Natural killer cell (primary cell): Measurements from ENCODE around the gene ANKS3. TPM values are rescaled to one million over a fixed set of nuclear protein-coding genes. Genes with fewer than 3 reads are reported as not detected.

ENCODE experiments used
- ATAC-seq, 3 donors: fragments of 150-1000 bp in 2 of 3; fragments of 200-7000 bp in 1 of 3; cut with Tn5 transposase; 1 replicate in 1 of 3; 2 replicates in 2 of 3; pipeline ENCODE4 v1.10.0; 2021; ENCODE audit warnings: mild to moderate bottlenecking in 2 of 3, moderate library complexity in 2 of 3
- DNase-seq, 2 donors: peaks; one replicate each; pipeline versions ENCODE4 v3.0.0 to v3.0.0-alpha.2; 2013 to 2021; ENCODE audit warnings: mixed read lengths in 1 of 2
- H3K27ac ChIP-seq: one replicate; pipeline ENCODE4 v1.5.1; 2013; ENCODE audit warnings: mild to moderate bottlenecking, low read length
- H3K27me3 ChIP-seq: one replicate; pipeline ENCODE4 v1.6.1; 2013; ENCODE audit warnings: low read length; ENCODE audit not compliant: control insufficient read depth, insufficient read depth
- H3K36me3 ChIP-seq: one replicate; pipeline ENCODE4 v1.6.1; 2013; ENCODE audit warnings: low read length; ENCODE audit not compliant: control insufficient read depth, insufficient read depth
- H3K4me1 ChIP-seq: one replicate; pipeline ENCODE4 v1.6.1; 2013; ENCODE audit warnings: low read length; ENCODE audit not compliant: control insufficient read depth, insufficient read depth
- H3K4me3 ChIP-seq: one replicate; pipeline ENCODE4 v1.5.1; 2013; ENCODE audit warnings: low read length
- H3K9me3 ChIP-seq: one replicate; pipeline ENCODE4 v1.6.1; 2013; ENCODE audit warnings: low read length; ENCODE audit not compliant: control insufficient read depth, insufficient read depth
- H3K27ac Mint-ChIP-seq, 2 donors: one replicate each; pipeline ENCODE4 v1.8.0; 2022; ENCODE audit warnings: mild to moderate bottlenecking in 2 of 2, mixed read lengths in 2 of 2, moderate library complexity in 1 of 2
- H3K27me3 Mint-ChIP-seq, 2 donors: one replicate each; pipeline ENCODE4 v1.8.0; 2022; ENCODE audit warnings: low read depth in 2 of 2, mixed read lengths in 2 of 2
- H3K36me3 Mint-ChIP-seq: one replicate; pipeline ENCODE4 v1.8.0; 2022; ENCODE audit warnings: mixed read lengths
- H3K4me1 Mint-ChIP-seq, 2 donors: one replicate each; pipeline ENCODE4 v1.8.0; 2022; ENCODE audit warnings: mixed read lengths in 2 of 2
- H3K4me3 Mint-ChIP-seq: one replicate; pipeline ENCODE4 v1.8.0; 2022; ENCODE audit warnings: mild to moderate bottlenecking, moderate library complexity, mixed read lengths
- H3K9me3 Mint-ChIP-seq, 2 donors: one replicate each; pipeline ENCODE4 v1.8.0; 2022; ENCODE audit warnings: mixed read lengths in 2 of 2
- CTCF ChIP-seq: fragments of 200-600 bp; IDR thresholded peaks from one replicate; pipeline ENCODE4 v1.8.0; 2022; ENCODE audit warnings: antibody characterized with exemption
- WGBS: methylation state at CpG from one replicate; pipeline ENCODE4 v1.1.7; 2013; ENCODE audit warnings: missing lambda C conversion rate; ENCODE audit not compliant: insufficient coverage; 5-methylcytosine and 5-hydroxymethylcytosine counted together
- intact Hi-C: fragments of 100-400 bp; cut with micrococcal nuclease; formaldehyde crosslinking; loops from one replicate; pipeline ENCODE4 v1.14.2; 2022
- total RNA-seq, 4 donors: library from RNA; stranded (reverse); fragments of 120-200 nt in 1 of 4; gene quantifications; one replicate each; pipeline versions ENCODE4 v1.2.3 to v1.2.4, GENCODE V29; 2013 to 2022

The ANKS3 gene
- total RNA-seq, 3 donors from 2014 or later (not counting 1 experiment from before 2014, with no cell fraction given): 19.7 to 20.8 (median 20.5) TPM

GRCh38 chr16:4694642-4695451 lies 39.2 kb downstream of the ANKS3 start:
- peak overlapping the region; percentile 64 for H3K4me3 Mint-ChIP-seq
- H3K27ac Mint-ChIP-seq: peak overlapping the region; percentile 80 to 85
- 76% methylated on average over 26 of the region's 26 CpGs for WGBS
- H3K27ac ChIP-seq: no peak overlapping the region
- no peak for ATAC-seq
- no peaks in the 10 kb centered on the region for H3K9me3 ChIP-seq
- no peaks in the 10 kb centered on the region for H3K27me3 Mint-ChIP-seq
- no peak for TF ChIP-seq CTCF
- H3K36me3 Mint-ChIP-seq: no peaks in the 10 kb centered on the region
- H3K4me3 ChIP-seq: no peak overlapping the region
- intact Hi-C loops: no loop called here
- peaks cover 33% of the 10 kb centered on the region for H3K36me3 ChIP-seq
- peaks cover 29% of the 10 kb centered on the region for H3K4me1 ChIP-seq
- peak in 1 of 2 donors; percentile 18 for DNase-seq
- no peaks in the 10 kb centered on the region for H3K9me3 Mint-ChIP-seq
- H3K27me3 ChIP-seq: no peaks in the 10 kb centered on the region
- peaks cover 7 to 9% of the 10 kb centered on the region in 2 donors for H3K4me1 Mint-ChIP-seq

GRCh38 chr16:4693956-4694641 lies 40.0 kb downstream of the ANKS3 start:
- TF ChIP-seq CTCF: no peak
- H3K27ac ChIP-seq: peak overlapping the region; percentile 59
- H3K4me1 Mint-ChIP-seq: peaks cover 7 to 9% of the 10 kb centered on the region in 2 donors
- H3K9me3 Mint-ChIP-seq: no peaks in the 10 kb centered on the region
- H3K9me3 ChIP-seq: no peaks in the 10 kb centered on the region
- H3K4me3 ChIP-seq: peak overlapping the region; percentile 74
- H3K36me3 Mint-ChIP-seq: no peaks in the 10 kb centered on the region
- peak overlapping the region; percentile 80 to 85 for H3K27ac Mint-ChIP-seq
- DNase-seq: peak; percentile 37 to 78
- ATAC-seq: peak; percentile 5 to 30 (median 17)
- H3K4me1 ChIP-seq: peaks cover 29% of the 10 kb centered on the region
- no peaks in the 10 kb centered on the region for H3K27me3 ChIP-seq
- no peaks in the 10 kb centered on the region for H3K27me3 Mint-ChIP-seq
- H3K36me3 ChIP-seq: peaks cover 29% of the 10 kb centered on the region
- intact Hi-C loops: loop anchor here (1.0 kb wide), 1 partner anchor 40 kb away; the partner anchor contains the start of genes ANKS3 and DNAAF8
- whole genome bisulfite sequencing: 3% methylated on average over 54 of the region's 54 CpGs
- H3K4me3 Mint-ChIP-seq: peak overlapping the region; percentile 73

GRCh38 chr16:4693296-4693955 lies 40.6 kb downstream of the ANKS3 start, which contains the start of gene NUDT16L1:
Gene NUDT16L1 (plus strand): TSS chr16:4693562. CDS start chr16:4693727, 165 bp downstream.
- H3K4me3 Mint-ChIP-seq: peak within 1 kb of the TSS; percentile 89
- Histone ChIP-seq H3K4me1 (peaks cover 29% of the 10 kb centered on the region), H3K4me3 (peak within 1 kb of the TSS; percentile 74), H3K27me3 (no peaks in the 10 kb centered on the region), H3K36me3 (peaks cover 27% of the 10 kb centered on the region), H3K27ac (peak within 1 kb of the TSS; percentile 59), H3K9me3 (no peaks in the 10 kb centered on the region)
- no peak for TF ChIP-seq CTCF
- peak within 1 kb of the TSS; percentile 75 to 85 for H3K27ac Mint-ChIP-seq
- peak; percentile 98 for DNase-seq
- H3K9me3 Mint-ChIP-seq: no peaks in the 10 kb centered on the region
- H3K36me3 Mint-ChIP-seq: no peaks in the 10 kb centered on the region
- peak; percentile 95 to 99 (median 96) for ATAC-seq
- peaks cover 7 to 9% of the 10 kb centered on the region in 2 donors for H3K4me1 Mint-ChIP-seq
- intact Hi-C loops: loop anchor here (1.0 kb wide), 1 partner anchor 41 kb away; the partner anchor contains the start of genes ANKS3 and DNAAF8
- no peaks in the 10 kb centered on the region for H3K27me3 Mint-ChIP-seq
- under 1% methylated on average over 91 of the region's 91 CpGs for WGBS
